ENCODE data around the gene TOR1AIP1.

- TF ChIP-seq CTCF (conservative IDR thresholded peaks at IDR 0.05; ENCODE audit: low read depth, low read length) (no peak), POLR2A (IDR thresholded peaks at IDR 0.05; ENCODE audit: low read depth, low read length) (no peak), RFX5 (IDR thresholded peaks at IDR 0.05; ENCODE audit: low read depth, low read length) (no peak), RCOR1 (IDR thresholded peaks at IDR 0.05; ENCODE audit: insufficient replicate concordance, low read length) (no peak), BHLHE40 (IDR thresholded peaks at IDR 0.05; ENCODE audit: low read depth, low read length) (no peak), RAD21 (IDR thresholded peaks at IDR 0.05; ENCODE audit: low read length) (no peak), CEBPB (IDR thresholded peaks at IDR 0.05; ENCODE audit: low read depth, low read length) (no peak), MXI1 (IDR thresholded peaks at IDR 0.05; ENCODE audit: borderline replicate concordance, low read depth, low read length) (no peak), CHD1 (IDR thresholded peaks at IDR 0.05; ENCODE audit: low read depth, low read length) (no peak), ELK1 (IDR thresholded peaks at IDR 0.05; ENCODE audit: borderline replicate concordance, low read depth, low read length) (no peak), SMC3 (IDR thresholded peaks at IDR 0.05; ENCODE audit: low read depth, low read length) (no peak)
These were observed 39.4 kb downstream of the TOR1AIP1 start for GRCh38 chr1:179921472-179921871.

All from IMR-90 (cell line).